Transverse colon (tissue), 4 donors: ENCODE measurements around the gene NEK10. TPM values are rescaled to one million over a fixed set of nuclear protein-coding genes. Genes with fewer than 3 reads are reported as not detected.

ENCODE experiments used
- DNase-seq: peaks from one replicate; pipeline ENCODE4 v3.0.0-alpha.2; 2019
- H3K27ac ChIP-seq, 4 donors: fragments of 200-600 bp; sonication (generic); 2 replicates each; pipeline ENCODE4 v1.5.1; 2016 to 2018; ENCODE audit warnings: inconsistent platforms in 4 of 4
- H3K27me3 ChIP-seq: fragments of 200-600 bp; sonication (generic); 2 replicates; pipeline ENCODE4 v1.5.1; 2017; ENCODE audit warnings: inconsistent platforms
- H3K36me3 ChIP-seq, 4 donors: fragments of 200-600 bp; sonication (generic); 2 replicates each; pipeline ENCODE4 v1.5.1; 2017 to 2019; ENCODE audit warnings: inconsistent platforms in 4 of 4
- H3K4me1 ChIP-seq, 4 donors: fragments of 200-600 bp; sonication (generic); 2 replicates each; pipeline ENCODE4 v1.5.1; 2017 to 2020; ENCODE audit warnings: inconsistent platforms in 4 of 4
- H3K4me3 ChIP-seq, 4 donors: fragments of 200-600 bp; sonication (generic); 1 replicate in 1 of 4; 2 replicates in 3 of 4; pipeline versions ENCODE4 v1.5.1 to v1.6.1; 2017 to 2019; ENCODE audit warnings: inconsistent platforms in 4 of 4
- H3K9me3 ChIP-seq, 2 donors: fragments of 200-600 bp; sonication (generic); 2 replicates each; pipeline ENCODE4 v1.5.1; 2017 to 2019; ENCODE audit warnings: inconsistent platforms in 2 of 2
- EP300 ChIP-seq: sonication (generic); formaldehyde crosslinking; IDR thresholded peaks from one replicate; pipeline ENCODE4 v1.6.1; 2017; ENCODE audit warnings: antibody characterized with exemption, low read depth
- POLR2A ChIP-seq: fragments of 450-650 bp; IDR thresholded peaks from one replicate; pipeline ENCODE4 v1.6.1; 2016; ENCODE audit warnings: antibody characterized with exemption, mild to moderate bottlenecking, moderate library complexity
- POLR2AphosphoS5 ChIP-seq, 3 donors: sonication (generic); formaldehyde crosslinking; IDR thresholded peaks; one replicate each; pipeline ENCODE4 v1.6.1; 2016; ENCODE audit warnings: antibody characterized with exemption in 3 of 3
- WGBS, 2 donors: methylation state at CpG; one replicate each; pipeline ENCODE4 v1.1.5; 2018; ENCODE audit warnings: low coverage in 1 of 2; 5-methylcytosine and 5-hydroxymethylcytosine counted together
- in situ Hi-C, 4 donors: fragments of 200-750 bp; cut with MboI; loops; one replicate each; pipeline versions ENCODE4 v1.15.0 to v1.15.1; 2017; ENCODE audit warnings: low sequenced_read_pairs in 3 of 4, low pct_ligation_motif_present in 1 of 4, low pct_unique_long_range_greater_than_20kb in 1 of 4
- intact Hi-C: fragments of 100-400 bp; cut with DNase I; formaldehyde crosslinking; loops from one replicate; pipeline ENCODE4 v1.15.1; 2023; ENCODE audit warnings: low total_unique reads
- total RNA-seq, 4 donors: library from RNA; depleted of rRNA; stranded (reverse); fragments of >200 nt; gene quantifications; one replicate each; pipeline ENCODE4 v1.1.0, GENCODE V29; 2016
- TF ChIP-seq, protein P1 (sequence below), 5 experiments: fragments of 200-600 bp in 3 of 5; fragments of 450-650 bp in 2 of 5; sonication (generic) in 3 of 5; IDR thresholded peaks; 1 replicate in 2 of 5; 2 replicates in 3 of 5; pipeline ENCODE4 v1.5.1; 2016 to 2017; ENCODE audit warnings: antibody characterized with exemption in 5 of 5, inconsistent platforms in 3 of 5, mild to moderate bottlenecking in 2 of 5, moderate library complexity in 1 of 5

Gene NEK10
- total RNA-seq, 4 donors from 2014 or later = 1.1 to 3.2 (median 1.7) TPM

DNA sequence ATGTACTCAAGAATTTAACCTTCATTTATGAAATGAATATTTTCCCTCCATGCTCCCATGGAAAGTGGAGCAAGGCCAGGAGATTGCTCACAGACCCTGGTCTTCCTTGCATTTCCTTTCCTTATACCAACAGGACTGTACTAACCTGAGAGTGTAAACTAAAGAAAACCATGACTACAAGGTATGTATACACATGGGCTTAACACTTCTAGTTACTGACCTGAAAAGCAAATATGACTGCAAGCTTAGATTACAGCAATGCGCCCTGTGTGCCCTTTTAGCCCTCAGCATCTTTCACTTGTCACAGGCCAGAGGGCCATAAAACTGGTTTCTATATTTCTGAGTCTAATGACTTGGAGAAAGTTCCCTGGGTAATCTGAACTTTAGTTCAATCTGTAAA, 52.1 kb downstream of the NEK10 start:
- peaks cover 0 to 19% (median 7%) of the 10 kb centered on the region in 4 donors for H3K4me1 ChIP-seq
- 41% methylated on average over 1 of the region's 1 CpG; no CpG with 5 or more reads in 1 of the 2 donors for WGBS, 2 donors
- no peak overlapping the region for H3K4me3 ChIP-seq
- in situ Hi-C loops (loop anchor here (10.0 to 25.0 kb wide), 5 partner anchors 148 to 1020 kb away; partner anchors contain the start of genes AZI2 (in 2 of the 4) and ZCWPW2 (in 2 of the 4)), intact Hi-C loops (loop anchor here (10.0 kb wide), 1 partner anchor 368 kb away; no protein-coding TSS in a partner anchor)
- H3K27me3 ChIP-seq = no peaks in the 10 kb centered on the region
- H3K27ac ChIP-seq = peak overlapping the region; percentile 22 to 81 (median 42)
- no peaks in the 10 kb centered on the region for H3K36me3 ChIP-seq
- DNase-seq = peak; percentile 13
- no peaks in the 10 kb centered on the region for H3K9me3 ChIP-seq
- TF ChIP-seq EP300 (no peak), POLR2A (no peak), POLR2AphosphoS5 (IDR thresholded peaks at IDR 0.05) (no peak)
- TF ChIP-seq, protein P1, sequence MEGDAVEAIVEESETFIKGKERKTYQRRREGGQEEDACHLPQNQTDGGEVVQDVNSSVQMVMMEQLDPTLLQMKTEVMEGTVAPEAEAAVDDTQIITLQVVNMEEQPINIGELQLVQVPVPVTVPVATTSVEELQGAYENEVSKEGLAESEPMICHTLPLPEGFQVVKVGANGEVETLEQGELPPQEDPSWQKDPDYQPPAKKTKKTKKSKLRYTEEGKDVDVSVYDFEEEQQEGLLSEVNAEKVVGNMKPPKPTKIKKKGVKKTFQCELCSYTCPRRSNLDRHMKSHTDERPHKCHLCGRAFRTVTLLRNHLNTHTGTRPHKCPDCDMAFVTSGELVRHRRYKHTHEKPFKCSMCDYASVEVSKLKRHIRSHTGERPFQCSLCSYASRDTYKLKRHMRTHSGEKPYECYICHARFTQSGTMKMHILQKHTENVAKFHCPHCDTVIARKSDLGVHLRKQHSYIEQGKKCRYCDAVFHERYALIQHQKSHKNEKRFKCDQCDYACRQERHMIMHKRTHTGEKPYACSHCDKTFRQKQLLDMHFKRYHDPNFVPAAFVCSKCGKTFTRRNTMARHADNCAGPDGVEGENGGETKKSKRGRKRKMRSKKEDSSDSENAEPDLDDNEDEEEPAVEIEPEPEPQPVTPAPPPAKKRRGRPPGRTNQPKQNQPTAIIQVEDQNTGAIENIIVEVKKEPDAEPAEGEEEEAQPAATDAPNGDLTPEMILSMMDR (IDR thresholded peaks at IDR 0.05) = no peak

DNA sequence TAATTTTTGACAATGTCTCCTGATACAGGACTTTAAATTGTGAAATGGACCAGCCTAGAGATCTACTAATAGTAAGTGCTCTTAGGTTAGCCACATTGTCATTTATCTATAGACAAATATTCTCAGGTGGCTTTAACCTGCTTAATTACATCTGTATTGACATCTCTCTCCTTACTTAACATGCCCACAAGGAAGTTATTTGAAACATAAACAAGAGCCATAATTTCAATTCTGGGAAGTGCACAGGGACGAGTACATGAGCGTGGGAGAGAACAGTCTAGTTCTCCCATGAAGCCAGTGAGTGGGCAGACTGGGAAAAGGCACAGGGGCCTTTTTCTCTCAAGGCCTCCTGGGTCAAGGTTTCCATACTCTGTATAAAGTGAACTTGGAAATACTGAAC, 54.2 kb downstream of the NEK10 start:
- no peak for TF ChIP-seq EP300
- TF ChIP-seq, protein P1 (IDR thresholded peaks at IDR 0.05) = no peak
- TF ChIP-seq POLR2A = no peak
- no peak overlapping the region for H3K4me3 ChIP-seq
- WGBS, 2 donors = 33 to 57% methylated on average over 2 of the region's 2 CpGs
- H3K9me3 ChIP-seq = no peaks in the 10 kb centered on the region
- DNase-seq = no peak
- H3K4me1 ChIP-seq = peaks cover 0 to 10% (median 3%) of the 10 kb centered on the region in 4 donors
- in situ Hi-C loops (loop anchor here (10.0 to 25.0 kb wide), 5 partner anchors 150 to 1022 kb away; partner anchors contain the start of genes AZI2 (in 2 of the 4) and ZCWPW2 (in 2 of the 4)), intact Hi-C loops (loop anchor here (10.0 kb wide), 1 partner anchor 370 kb away; no protein-coding TSS in a partner anchor)
- H3K27ac ChIP-seq = no peak overlapping the region
- no peaks in the 10 kb centered on the region for H3K27me3 ChIP-seq
- no peaks in the 10 kb centered on the region for H3K36me3 ChIP-seq

- in situ Hi-C loops (loop anchor here (5.0 to 25.0 kb wide), 6 partner anchors 153 to 1025 kb away; partner anchors contain the start of genes AZI2 (in 2 of the 4) and ZCWPW2 (in 2 of the 4)), intact Hi-C loops (loop anchor here (10.0 kb wide), 1 partner anchor 373 kb away; no protein-coding TSS in a partner anchor)
- no peaks in the 10 kb centered on the region for H3K27me3 ChIP-seq
- no peak overlapping the region for H3K27ac ChIP-seq
- H3K4me3 ChIP-seq = no peak overlapping the region
- DNase-seq = no peak
- H3K36me3 ChIP-seq = no peaks in the 10 kb centered on the region
- peaks cover 0 to 7% (median 3%) of the 10 kb centered on the region in 4 donors for H3K4me1 ChIP-seq
- H3K9me3 ChIP-seq = no peaks in the 10 kb centered on the region
- TF ChIP-seq EP300 (no peak), POLR2AphosphoS5 (IDR thresholded peaks at IDR 0.05) (no peak), POLR2A (no peak)
- TF ChIP-seq, protein P1 (IDR thresholded peaks at IDR 0.05) = peak; percentile 76 to 87 (median 79)
- WGBS, 2 donors = 26 to 36% methylated on average over 4 to 5 of the region's 5 CpGs
These were observed 57.0 kb downstream of the NEK10 start for GRCh38 chr3:27312044-27312668.

GRCh38 chr3:27311400-27311799, 57.8 kb downstream of the NEK10 start:
- H3K9me3 ChIP-seq = no peaks in the 10 kb centered on the region
- no peaks in the 10 kb centered on the region for H3K27me3 ChIP-seq
- no peaks in the 10 kb centered on the region for H3K4me1 ChIP-seq
- intact Hi-C loops = loop anchor here (10.0 kb wide), 1 partner anchor 373 kb away; no protein-coding TSS in a partner anchor
- no peak overlapping the region for H3K4me3 ChIP-seq
- in situ Hi-C loops = loop anchor here (5.0 to 25.0 kb wide), 6 partner anchors 153 to 1026 kb away; partner anchors contain the start of genes AZI2 (in 2 of the 4) and ZCWPW2 (in 2 of the 4)
- DNase-seq = no peak
- H3K27ac ChIP-seq = no peak overlapping the region
- TF ChIP-seq POLR2A (no peak), POLR2AphosphoS5 (IDR thresholded peaks at IDR 0.05) (no peak)
- no peaks in the 10 kb centered on the region for H3K36me3 ChIP-seq
- 66 to 100% methylated on average over 1 to 5 of the region's 5 CpGs for WGBS, 2 donors
